Left lobe of liver (tissue), 2 donors: ENCODE results near the gene NUBP1. TPM values are rescaled to one million over a fixed set of nuclear protein-coding genes. Genes with fewer than 3 reads are reported as not detected.
"Not testable (repeated sequence)": the region's sequence is repeated elsewhere in the genome, so short reads cannot be mapped to it uniquely, and the experiment has no call there.

ENCODE experiments used
- ATAC-seq: fragments of 200-7000 bp; cut with Tn5 transposase; one replicate; pipeline ENCODE4 v1.9.1; 2020; ENCODE audit warnings: mild to moderate bottlenecking, moderate library complexity
- DNase-seq: peaks from one replicate; pipeline ENCODE4 v3.0.0-alpha.2; 2020; ENCODE audit warnings: low spot score
- total RNA-seq: library from RNA; stranded (reverse); gene quantifications from one replicate; pipeline ENCODE4 v1.2.1, GENCODE V29; 2021
- donor health status: DM: no; HTN: no; CAD: no; lungs with moderate emphysema.
- donor health status: DM: no; HTN: yes; CAD: no.

NUBP1 gene
- total RNA-seq, 1 donor from 2014 or later = 12.7 TPM

DNA sequence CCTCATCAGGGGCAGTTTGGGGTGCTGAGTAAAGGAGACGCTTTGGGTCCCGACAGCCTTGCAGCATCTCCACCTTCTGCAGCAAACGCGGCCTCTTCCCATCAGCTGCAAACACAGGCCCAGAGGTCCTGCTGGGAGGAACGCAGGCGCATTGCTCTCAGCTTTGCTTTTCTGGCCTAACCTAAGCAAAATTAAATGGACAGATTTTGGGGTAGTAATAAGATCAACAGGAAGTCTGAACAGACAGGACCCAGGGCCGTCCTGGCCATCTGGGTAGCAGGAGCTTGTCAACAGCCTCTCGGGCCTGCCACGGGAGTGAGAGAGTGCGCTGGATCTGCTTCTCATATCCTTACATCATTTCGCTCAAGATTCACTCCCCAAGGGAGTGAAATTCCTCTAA is 7.2 kb downstream of the NUBP1 start:
- DNase-seq (no peak), ATAC-seq (peak; percentile 24)

- DNase-seq (no peak), ATAC-seq (peak; percentile 54)
Measured at GRCh38 chr16:10751291-10751697, 7.7 kb downstream of the NUBP1 start.

GRCh38 chr16:10752843-10753523 is 9.3 kb downstream of the NUBP1 start:
- DNase-seq = no peak
- peak; percentile 56 for ATAC-seq

GRCh38 chr16:10753670-10754069 is 10.0 kb downstream of the NUBP1 start:
- DNase-seq (no peak), ATAC-seq (no peak)

- DNase-seq (no peak), ATAC-seq (no peak)
Measured at GRCh38 chr16:10754941-10755340, 11.3 kb downstream of the NUBP1 start.

GRCh38 chr16:10756574-10756973 is 12.9 kb downstream of the NUBP1 start:
- DNase-seq = no peak
- ATAC-seq = no peak

DNA sequence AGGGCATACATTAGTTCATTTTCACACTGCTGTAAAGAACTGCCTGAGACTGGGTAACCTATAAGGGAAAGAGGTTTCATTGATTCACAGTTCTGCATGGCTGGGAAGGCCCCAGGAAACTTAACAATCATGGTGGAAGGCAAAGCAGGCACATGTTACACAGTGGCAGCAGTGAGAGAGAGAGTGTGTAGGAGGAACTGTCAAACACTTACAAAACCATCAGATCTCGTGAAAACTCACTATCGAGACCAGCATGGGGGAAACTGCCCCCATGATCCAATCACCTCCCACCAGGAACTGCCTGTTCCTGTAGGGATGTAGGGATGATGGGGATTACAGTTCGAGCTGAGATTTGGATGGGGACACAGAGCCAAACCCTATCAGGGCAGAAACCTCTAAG is 17.2 kb downstream of the NUBP1 start:
- ATAC-seq (no peak), DNase-seq (no peak)

DNA sequence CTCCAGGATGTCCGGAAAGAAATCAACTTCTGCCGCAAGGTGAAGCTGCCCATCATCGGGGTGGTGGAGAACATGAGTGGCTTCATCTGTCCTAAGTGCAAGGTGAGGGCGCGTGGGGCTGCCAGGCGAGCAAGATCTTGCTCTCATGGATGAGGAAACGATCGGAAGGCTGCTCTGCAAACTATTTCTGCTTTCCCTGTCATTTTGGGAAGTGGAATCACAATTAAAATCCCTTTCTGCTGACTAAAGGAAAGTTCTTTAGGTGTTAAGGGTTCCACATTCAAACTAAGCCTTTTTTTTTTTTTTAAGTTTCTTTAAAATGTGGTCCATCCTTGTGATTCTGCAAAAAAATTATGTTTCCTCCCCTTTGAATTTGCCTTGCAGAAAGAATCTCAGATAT is 17.7 kb downstream of the NUBP1 start:
- ATAC-seq (no peak), DNase-seq (no peak)

DNA sequence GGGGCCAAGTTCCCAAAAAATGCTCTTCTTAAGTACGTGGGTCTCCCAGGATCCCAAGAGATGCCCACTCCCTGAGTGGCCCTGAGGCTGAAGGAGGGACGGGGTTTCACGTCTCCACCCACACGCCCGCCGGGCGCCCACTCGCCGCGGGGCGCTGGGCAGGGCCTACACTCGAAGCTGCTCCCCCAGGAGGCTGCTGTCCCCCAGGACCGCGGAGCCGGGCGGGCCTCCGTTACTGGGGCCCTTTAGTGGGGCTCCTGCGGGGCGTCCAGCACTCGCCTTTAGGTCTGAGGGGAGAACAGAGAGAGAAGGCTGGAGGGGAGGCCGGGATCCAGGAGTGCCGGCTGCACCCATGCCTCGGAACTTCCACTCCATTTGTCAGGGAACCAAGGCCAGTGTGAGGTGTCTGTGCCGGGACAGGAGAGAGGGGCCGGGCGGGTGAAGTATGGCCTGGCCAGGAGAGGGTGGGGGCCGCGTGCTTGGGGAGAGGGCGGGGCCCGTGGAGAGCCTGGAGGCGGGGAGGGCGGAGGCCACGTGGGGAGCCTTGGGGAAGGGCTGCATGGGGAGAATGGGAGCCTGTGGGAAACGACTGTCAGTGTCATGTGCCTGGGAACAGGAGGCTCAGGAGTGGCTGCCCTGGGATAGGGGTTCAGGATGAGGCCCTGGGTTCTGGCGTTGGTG is 18.8 kb downstream of the NUBP1 start:
- ATAC-seq = no peak

DNA sequence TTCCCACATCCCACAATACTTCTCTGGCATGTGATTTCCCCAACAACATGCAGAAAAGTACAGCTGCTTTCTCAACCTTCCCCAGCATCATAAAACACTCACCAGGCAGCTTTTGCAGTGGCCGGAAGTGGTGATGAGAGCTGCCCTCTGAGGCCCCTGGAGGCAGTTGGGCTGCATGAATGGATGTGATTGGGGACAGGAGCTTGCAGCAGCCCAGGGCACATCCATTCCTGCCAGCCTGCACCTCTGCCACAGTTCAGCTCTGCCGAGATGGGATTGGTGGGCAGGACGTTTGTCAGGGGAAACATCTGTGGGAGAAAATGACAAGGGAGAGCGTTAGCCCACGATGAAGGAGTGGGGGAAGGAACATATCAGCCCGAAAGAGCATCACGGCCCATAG is 19.8 kb downstream of the NUBP1 start:
- ATAC-seq (no peak), DNase-seq (no peak)

More for the DNA sequence above, 18.8 kb downstream of the NUBP1 start:
- DNase-seq = no peak

- DNase-seq (no peak), ATAC-seq (no peak)
Measured at GRCh38 chr16:10765772-10766171, 22.1 kb downstream of the NUBP1 start.

GRCh38 chr16:10767127-10767526 is 23.5 kb downstream of the NUBP1 start:
- DNase-seq (no peak), ATAC-seq (no peak)

GRCh38 chr16:10769381-10769780 is 25.7 kb downstream of the NUBP1 start:
- DNase-seq (no peak), ATAC-seq (no peak)

DNA sequence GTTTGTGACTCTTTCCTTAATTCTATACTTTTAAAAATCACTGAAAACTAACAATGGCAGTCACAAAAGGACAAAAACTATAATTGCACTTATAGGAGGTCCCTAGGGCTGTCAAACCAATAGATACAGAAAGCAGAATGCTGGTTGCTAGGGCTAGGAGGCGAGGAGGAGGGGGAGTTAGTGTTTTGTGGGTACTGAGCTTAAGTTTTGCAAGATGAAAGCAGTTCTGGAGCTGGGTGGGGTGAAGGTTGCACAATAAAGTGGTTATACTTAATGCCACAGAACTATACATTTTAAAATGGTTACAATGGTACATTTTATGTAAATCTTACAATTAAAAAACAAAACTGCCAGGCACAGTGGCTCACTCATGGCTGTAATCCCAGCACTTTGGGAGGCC is 27.3 kb downstream of the NUBP1 start:
- ATAC-seq = no peak
- DNase-seq = no peak

DNA sequence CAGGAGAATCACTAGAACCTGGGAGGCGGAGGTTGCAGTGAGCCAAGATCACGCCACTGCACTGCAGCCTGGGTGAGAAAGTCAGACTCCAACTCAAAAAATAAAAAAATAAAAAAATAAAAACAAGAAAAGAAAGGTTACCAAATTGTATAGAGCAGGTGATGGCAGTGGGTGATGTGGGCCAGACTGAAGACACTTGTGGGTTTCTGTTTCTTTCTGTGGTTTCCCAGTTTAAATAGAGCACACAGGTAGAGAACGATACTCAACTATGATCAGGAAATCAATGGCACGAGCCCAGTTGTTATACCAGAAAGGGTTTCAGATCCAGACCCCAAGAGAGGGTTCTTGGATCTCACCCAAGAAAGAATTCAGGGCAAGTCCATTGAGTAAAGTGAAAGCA is 32.6 kb downstream of the NUBP1 start:
- DNase-seq = no peak
- no peak for ATAC-seq

DNA sequence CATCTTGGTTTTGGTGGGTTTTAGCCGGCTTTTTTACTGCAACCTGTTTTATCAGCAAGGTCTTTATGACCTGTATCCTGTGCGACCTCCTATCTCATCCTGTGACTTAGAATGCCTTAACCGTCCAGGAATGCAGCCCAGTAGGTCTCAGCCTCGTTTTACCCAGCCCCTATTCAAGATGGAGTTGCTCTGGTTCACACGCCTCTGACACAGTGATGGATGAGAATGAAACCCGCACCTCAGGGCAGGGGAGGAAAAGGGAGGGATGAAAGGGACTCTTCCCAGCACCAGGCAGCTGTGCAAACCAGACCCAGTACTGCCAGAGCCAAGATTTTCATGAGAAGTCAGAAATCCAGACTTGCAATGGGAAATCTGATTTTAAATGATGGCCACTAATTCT is 33.3 kb downstream of the NUBP1 start:
- DNase-seq = not testable (repeated sequence)

GRCh38 chr16:10777356-10777755 is 33.7 kb downstream of the NUBP1 start:
- no peak for DNase-seq
- ATAC-seq = no peak

More for the DNA sequence above, 33.3 kb downstream of the NUBP1 start:
- ATAC-seq = not testable (repeated sequence)

- not testable (repeated sequence) for DNase-seq, ATAC-seq
Measured at GRCh38 chr16:10779908-10780307, 36.3 kb downstream of the NUBP1 start.

DNA sequence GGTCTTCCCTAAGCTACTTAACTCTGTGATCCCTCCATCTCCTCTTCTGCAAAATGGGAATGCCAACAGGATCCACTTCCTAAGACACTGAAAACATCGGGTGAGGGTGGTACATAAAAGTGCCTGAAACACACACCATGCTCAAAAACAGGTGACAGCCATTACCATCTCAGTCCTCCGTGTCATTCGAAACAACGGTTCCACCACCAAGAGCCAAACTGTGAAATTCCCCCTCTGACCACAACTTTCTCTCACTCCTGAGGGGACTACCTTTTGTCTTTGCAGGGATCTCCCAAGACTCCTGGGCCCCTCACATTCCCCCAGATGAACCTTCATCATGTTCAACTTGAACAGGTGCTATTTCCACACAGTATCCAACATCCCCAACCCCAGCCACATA is 37.0 kb downstream of the NUBP1 start:
- no peak for DNase-seq
- no peak for ATAC-seq

GRCh38 chr16:10782628-10783027 is 39.0 kb downstream of the NUBP1 start:
- ATAC-seq = no peak

GRCh38 chr16:10787304-10787703 is 43.7 kb downstream of the NUBP1 start:
- DNase-seq (no peak), ATAC-seq (no peak)

More at GRCh38 chr16:10782628-10783027, 39.0 kb downstream of the NUBP1 start:
- DNase-seq = no peak

DNA sequence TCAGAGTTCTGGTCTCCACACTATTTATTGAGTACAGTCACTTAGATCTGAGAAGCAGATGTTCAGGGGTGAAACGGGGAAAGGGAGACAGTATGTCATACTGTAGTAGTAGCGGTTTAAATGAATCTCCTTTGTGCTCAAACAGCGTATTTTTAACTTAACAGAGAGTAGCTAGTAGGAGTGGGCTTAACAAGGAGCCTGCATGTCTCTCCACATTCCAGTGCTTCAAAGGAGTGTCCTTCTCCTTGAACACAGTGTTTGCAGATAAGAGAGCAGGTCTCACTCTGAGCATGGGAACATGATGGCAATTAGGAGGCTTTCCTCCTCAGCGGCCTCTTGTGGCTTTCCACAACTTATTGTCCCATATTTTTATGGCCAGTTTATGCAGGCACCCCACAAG is 45.0 kb downstream of the NUBP1 start:
- ATAC-seq, DNase-seq: not testable (repeated sequence)

GRCh38 chr16:10791048-10791447 is 47.4 kb downstream of the NUBP1 start:
- no peak for DNase-seq
- no peak for ATAC-seq
